Measurements from ENCODE around the gene TFAP2B. TPM values are rescaled to one million over a fixed set of nuclear protein-coding genes. Genes with fewer than 3 reads are reported as not detected.

Gene TFAP2B
- total RNA-seq, 1 donor from 2014 or later, result not detected

- no peaks in the 10 kb centered on the region for H3K36me3 Mint-ChIP-seq
- peaks cover 67% of the 10 kb centered on the region for H3K27me3 Mint-ChIP-seq (ENCODE audit: insufficient read depth, low read depth)
- H3K9me3 Mint-ChIP-seq, result no peaks in the 10 kb centered on the region
- DNase-seq (ENCODE audit: low spot score), result no peak
- no peak overlapping the region for H3K27ac ChIP-seq
- TF ChIP-seq CTCF (IDR thresholded peaks at IDR 0.05) (no peak), EZH2 (IDR thresholded peaks at IDR 0.05) (peak; percentile 23)
- no peak overlapping the region for H3K27ac Mint-ChIP-seq
- H3K4me2 ChIP-seq, result no peak overlapping the region
- peaks cover 34% of the 10 kb centered on the region for H3K4me1 Mint-ChIP-seq
- H2AFZ ChIP-seq (replicated peaks), result no peak overlapping the region
- no peak overlapping the region for H3K4me3 ChIP-seq
- H3K9ac ChIP-seq, result no peak overlapping the region
- no peaks in the 10 kb centered on the region for H3K79me2 ChIP-seq (ENCODE audit: low read depth)
- peaks cover 31% of the 10 kb centered on the region for H4K20me1 ChIP-seq (ENCODE audit: low read depth)
- H3K4me1 ChIP-seq, result peaks cover 33% of the 10 kb centered on the region
- peak overlapping the region; percentile 59 for H3K4me3 Mint-ChIP-seq
- H3K27me3 ChIP-seq, result peaks cover 100% of the 10 kb centered on the region
- no peaks in the 10 kb centered on the region for H3K36me3 ChIP-seq
- H3F3A ChIP-seq (ENCODE audit: low read depth), result peaks cover 38% of the 10 kb centered on the region
- no peaks in the 10 kb centered on the region for H3K9me3 ChIP-seq (ENCODE audit: low read depth)
Observed at GRCh38 chr6:50817646-50817950, 1.1 kb upstream of the TFAP2B start.

- H4K20me1 ChIP-seq (ENCODE audit: low read depth), result peaks cover 34% of the 10 kb centered on the region
- H3K27ac ChIP-seq, result no peak overlapping the region
- H3K9ac ChIP-seq, result no peak overlapping the region
- H3K4me1 ChIP-seq, result peaks cover 35% of the 10 kb centered on the region
- peaks cover 34% of the 10 kb centered on the region for H3K4me1 Mint-ChIP-seq
- no peaks in the 10 kb centered on the region for H3K36me3 ChIP-seq
- H3K79me2 ChIP-seq (ENCODE audit: low read depth), result no peaks in the 10 kb centered on the region
- peaks cover 100% of the 10 kb centered on the region for H3K27me3 ChIP-seq
- H3K27ac Mint-ChIP-seq, result no peak overlapping the region
- H3K4me3 Mint-ChIP-seq, result peak overlapping the region; percentile 41
- no peak for DNase-seq (ENCODE audit: low spot score)
- no peaks in the 10 kb centered on the region for H3K36me3 Mint-ChIP-seq
- H2AFZ ChIP-seq (replicated peaks), result no peak overlapping the region
- no peak overlapping the region for H3K4me3 ChIP-seq
- H3K9me3 ChIP-seq (ENCODE audit: low read depth), result no peaks in the 10 kb centered on the region
- TF ChIP-seq EZH2phosphoT487 (IDR thresholded peaks at IDR 0.05) (no peak), EZH2 (IDR thresholded peaks at IDR 0.05) (peak; percentile 34)
- H3K4me2 ChIP-seq, result no peak overlapping the region
- H3F3A ChIP-seq (ENCODE audit: low read depth), result peaks cover 41% of the 10 kb centered on the region
- H3K9me3 Mint-ChIP-seq, result no peaks in the 10 kb centered on the region
- H3K27me3 Mint-ChIP-seq (ENCODE audit: insufficient read depth, low read depth), result peaks cover 71% of the 10 kb centered on the region
Observed at GRCh38 chr6:50818020-50818419, 651 bp upstream of the TFAP2B start.

- Mint-ChIP-seq H3K36me3 (peaks cover 1% of the 10 kb centered on the region), H3K4me3 (peak overlapping the region; percentile 81), H3K27me3 (ENCODE audit: insufficient read depth, low read depth) (peaks cover 72% of the 10 kb centered on the region), H3K9me3 (no peaks in the 10 kb centered on the region), H3K4me1 (peaks cover 38% of the 10 kb centered on the region), H3K27ac (no peak overlapping the region)
- H3K27ac ChIP-seq, result no peak overlapping the region
- peaks cover 46% of the 10 kb centered on the region for H4K20me1 ChIP-seq (ENCODE audit: low read depth)
- peak overlapping the region; percentile 39 for H3K4me3 ChIP-seq
- no peaks in the 10 kb centered on the region for H3K79me2 ChIP-seq (ENCODE audit: low read depth)
- no peaks in the 10 kb centered on the region for H3K36me3 ChIP-seq
- H2AFZ ChIP-seq (replicated peaks), result peak overlapping the region; percentile 80
- DNase-seq (ENCODE audit: low spot score), result peak; percentile 77
- TF ChIP-seq EZH2phosphoT487 (IDR thresholded peaks at IDR 0.05), result peak; percentile 95
- no peak for TF ChIP-seq CTCF (IDR thresholded peaks at IDR 0.05)
- peak; percentile 98 for TF ChIP-seq EZH2 (IDR thresholded peaks at IDR 0.05)
- H3K4me2 ChIP-seq, result peak overlapping the region; percentile 73
- H3K9ac ChIP-seq, result no peak overlapping the region
- H3K4me1 ChIP-seq, result peaks cover 42% of the 10 kb centered on the region
- H3K27me3 ChIP-seq, result peaks cover 100% of the 10 kb centered on the region
- peaks cover 41% of the 10 kb centered on the region for H3F3A ChIP-seq (ENCODE audit: low read depth)
- H3K9me3 ChIP-seq (ENCODE audit: low read depth), result no peaks in the 10 kb centered on the region
Observed at GRCh38 chr6:50819466-50819903, 814 bp downstream of the TFAP2B start.

GRCh38 chr6:50819904-50820868, 1.5 kb downstream of the TFAP2B start:
- Histone ChIP-seq H2AFZ (replicated peaks) (peak overlapping the region; percentile 80), H3K4me3 (peak overlapping the region; percentile 39)
- peaks cover 77% of the 10 kb centered on the region for H3K27me3 Mint-ChIP-seq (ENCODE audit: insufficient read depth, low read depth)

More at GRCh38 chr6:50819904-50820868, 1.5 kb downstream of the TFAP2B start:
- peaks cover 43% of the 10 kb centered on the region for H3F3A ChIP-seq (ENCODE audit: low read depth)
- H3K9me3 ChIP-seq (ENCODE audit: low read depth), result no peaks in the 10 kb centered on the region
- H3K4me2 ChIP-seq, result peak overlapping the region; percentile 73
- H3K9ac ChIP-seq, result no peak overlapping the region
- peak; percentile 66 for DNase-seq (ENCODE audit: low spot score)
- Mint-ChIP-seq H3K9me3 (no peaks in the 10 kb centered on the region), H3K4me1 (peaks cover 38% of the 10 kb centered on the region), H3K27ac (peak overlapping the region; percentile 26), H3K36me3 (peaks cover 1% of the 10 kb centered on the region), H3K4me3 (peak overlapping the region; percentile 79)
- H3K27ac ChIP-seq, result no peak overlapping the region
- TF ChIP-seq EZH2 (IDR thresholded peaks at IDR 0.05) (peak; percentile 97), CTCF (IDR thresholded peaks at IDR 0.05) (no peak), EZH2phosphoT487 (IDR thresholded peaks at IDR 0.05) (peak; percentile 95)
- no peaks in the 10 kb centered on the region for H3K79me2 ChIP-seq (ENCODE audit: low read depth)
- H3K4me1 ChIP-seq, result peaks cover 42% of the 10 kb centered on the region
- no peaks in the 10 kb centered on the region for H3K36me3 ChIP-seq
- peaks cover 53% of the 10 kb centered on the region for H4K20me1 ChIP-seq (ENCODE audit: low read depth)
- H3K27me3 ChIP-seq, result peaks cover 100% of the 10 kb centered on the region

All from neural progenitor cell (in vitro differentiated cells).